ENCODE data around the gene PTGER2.

Gene PTGER2

GRCh38 chr14:52313903-52314594 lies at the start of gene PTGER2:
TSS of gene PTGER2 (plus strand) at chr14:52314312. CDS start at chr14:52314549, 237 bp downstream.
- Histone ChIP-seq H3K4me1 (ENCODE audit: control insufficient read depth in 1 of 2, insufficient read depth in 2 of 2, low read length in 2 of 2) (peaks cover 20 to 29% of the 10 kb centered on the region in 2 donors), H3K9me3 (ENCODE audit: control insufficient read depth in 1 of 2, low read length in 2 of 2) (no peaks in the 10 kb centered on the region), H3K27ac (ENCODE audit: low read depth, low read length) (peak within 1 kb of the TSS; percentile 79), H3K36me3 (ENCODE audit: control insufficient read depth in 1 of 2, insufficient read depth in 2 of 2, low read length in 2 of 2) (no peaks in the 10 kb centered on the region), H3K9ac (ENCODE audit: low read depth in 1 of 2, low read length in 2 of 2) (peak within 1 kb of the TSS; percentile 73 to 84), H3K4me3 (ENCODE audit: low read depth in 1 of 2, low read length in 2 of 2) (peak within 1 kb of the TSS; percentile 81 to 82), H3K27me3 (ENCODE audit: control insufficient read depth in 1 of 2, insufficient read depth in 2 of 2, low read length in 2 of 2) (peaks cover 11 to 15% of the 10 kb centered on the region in 2 donors)

GRCh38 chr14:52265253-52265652 lies 48.9 kb upstream of the PTGER2 start:
- Histone ChIP-seq H3K9ac (ENCODE audit: low read depth in 1 of 2, low read length in 2 of 2) (no peak overlapping the region), H3K27ac (ENCODE audit: low read depth, low read length) (no peak overlapping the region), H3K27me3 (ENCODE audit: control insufficient read depth in 1 of 2, insufficient read depth in 2 of 2, low read length in 2 of 2) (peaks cover 13 to 23% of the 10 kb centered on the region in 2 donors), H3K4me1 (ENCODE audit: control insufficient read depth in 1 of 2, insufficient read depth in 2 of 2, low read length in 2 of 2) (peaks cover 0 to 21% of the 10 kb centered on the region in 2 donors), H3K36me3 (ENCODE audit: control insufficient read depth in 1 of 2, insufficient read depth in 2 of 2, low read length in 2 of 2) (no peaks in the 10 kb centered on the region), H3K9me3 (ENCODE audit: control insufficient read depth in 1 of 2, low read length in 2 of 2) (no peaks in the 10 kb centered on the region), H3K4me3 (ENCODE audit: low read depth in 1 of 2, low read length in 2 of 2) (no peak overlapping the region)

- H3K4me3 ChIP-seq (ENCODE audit: low read depth in 1 of 2, low read length in 2 of 2): no peak overlapping the region
- H3K9ac ChIP-seq (ENCODE audit: low read depth in 1 of 2, low read length in 2 of 2): no peak overlapping the region
- no peak overlapping the region for H3K27ac ChIP-seq (ENCODE audit: low read depth, low read length)
- H3K36me3 ChIP-seq (ENCODE audit: control insufficient read depth in 1 of 2, insufficient read depth in 2 of 2, low read length in 2 of 2): no peaks in the 10 kb centered on the region
- no peaks in the 10 kb centered on the region for H3K9me3 ChIP-seq (ENCODE audit: control insufficient read depth in 1 of 2, low read length in 2 of 2)
- H3K4me1 ChIP-seq (ENCODE audit: control insufficient read depth in 1 of 2, insufficient read depth in 2 of 2, low read length in 2 of 2): peaks cover 0 to 21% of the 10 kb centered on the region in 2 donors
- H3K27me3 ChIP-seq (ENCODE audit: control insufficient read depth in 1 of 2, insufficient read depth in 2 of 2, low read length in 2 of 2): peaks cover 13 to 23% of the 10 kb centered on the region in 2 donors
These were observed 47.9 kb upstream of the PTGER2 start for GRCh38 chr14:52266179-52266578.

GRCh38 chr14:52266782-52267181 lies 47.3 kb upstream of the PTGER2 start:
- Histone ChIP-seq H3K27me3 (ENCODE audit: control insufficient read depth in 1 of 2, insufficient read depth in 2 of 2, low read length in 2 of 2) (peaks cover 13 to 23% of the 10 kb centered on the region in 2 donors), H3K27ac (ENCODE audit: low read depth, low read length) (no peak overlapping the region), H3K9ac (ENCODE audit: low read depth in 1 of 2, low read length in 2 of 2) (no peak overlapping the region), H3K9me3 (ENCODE audit: control insufficient read depth in 1 of 2, low read length in 2 of 2) (no peaks in the 10 kb centered on the region), H3K4me3 (ENCODE audit: low read depth in 1 of 2, low read length in 2 of 2) (no peak overlapping the region), H3K4me1 (ENCODE audit: control insufficient read depth in 1 of 2, insufficient read depth in 2 of 2, low read length in 2 of 2) (peaks cover 0 to 21% of the 10 kb centered on the region in 2 donors), H3K36me3 (ENCODE audit: control insufficient read depth in 1 of 2, insufficient read depth in 2 of 2, low read length in 2 of 2) (no peaks in the 10 kb centered on the region)

GRCh38 chr14:52267501-52268278 lies 46.4 kb upstream of the PTGER2 start, which contains the start of gene PTGDR:
TSS of gene PTGDR (plus strand) at chr14:52267698. CDS start at chr14:52267815, 117 bp downstream.
- Histone ChIP-seq H3K9ac (ENCODE audit: low read depth in 1 of 2, low read length in 2 of 2) (no peak within 1 kb of the TSS), H3K27ac (ENCODE audit: low read depth, low read length) (no peak within 1 kb of the TSS), H3K4me3 (ENCODE audit: low read depth in 1 of 2, low read length in 2 of 2) (peak within 1 kb of the TSS; percentile 59 to 65)

GRCh38 chr14:52268279-52269061 lies 45.6 kb upstream of the PTGER2 start:
- no peak overlapping the region for H3K27ac ChIP-seq (ENCODE audit: low read depth, low read length)
- no peak overlapping the region for H3K9ac ChIP-seq (ENCODE audit: low read depth in 1 of 2, low read length in 2 of 2)
- H3K9me3 ChIP-seq (ENCODE audit: control insufficient read depth in 1 of 2, low read length in 2 of 2): no peaks in the 10 kb centered on the region
- H3K4me1 ChIP-seq (ENCODE audit: control insufficient read depth in 1 of 2, insufficient read depth in 2 of 2, low read length in 2 of 2): peaks cover 0 to 21% of the 10 kb centered on the region in 2 donors
- H3K27me3 ChIP-seq (ENCODE audit: control insufficient read depth in 1 of 2, insufficient read depth in 2 of 2, low read length in 2 of 2): peaks cover 13 to 23% of the 10 kb centered on the region in 2 donors
- H3K4me3 ChIP-seq (ENCODE audit: low read depth in 1 of 2, low read length in 2 of 2): peak overlapping the region; percentile 59 to 65
- no peaks in the 10 kb centered on the region for H3K36me3 ChIP-seq (ENCODE audit: control insufficient read depth in 1 of 2, insufficient read depth in 2 of 2, low read length in 2 of 2)

More at GRCh38 chr14:52267501-52268278, 46.4 kb upstream of the PTGER2 start, which contains the start of gene PTGDR:
- Histone ChIP-seq H3K4me1 (ENCODE audit: control insufficient read depth in 1 of 2, insufficient read depth in 2 of 2, low read length in 2 of 2) (peaks cover 0 to 21% of the 10 kb centered on the region in 2 donors), H3K36me3 (ENCODE audit: control insufficient read depth in 1 of 2, insufficient read depth in 2 of 2, low read length in 2 of 2) (no peaks in the 10 kb centered on the region), H3K27me3 (ENCODE audit: control insufficient read depth in 1 of 2, insufficient read depth in 2 of 2, low read length in 2 of 2) (peaks cover 13 to 23% of the 10 kb centered on the region in 2 donors), H3K9me3 (ENCODE audit: control insufficient read depth in 1 of 2, low read length in 2 of 2) (no peaks in the 10 kb centered on the region)

GRCh38 chr14:52269100-52269499 lies 45.0 kb upstream of the PTGER2 start:
- peak overlapping the region; percentile 59 to 65 for H3K4me3 ChIP-seq (ENCODE audit: low read depth in 1 of 2, low read length in 2 of 2)
- H3K27ac ChIP-seq (ENCODE audit: low read depth, low read length): no peak overlapping the region

GRCh38 chr14:52269982-52270381 lies 44.1 kb upstream of the PTGER2 start:
- Histone ChIP-seq H3K27me3 (ENCODE audit: control insufficient read depth in 1 of 2, insufficient read depth in 2 of 2, low read length in 2 of 2) (peaks cover 13 to 23% of the 10 kb centered on the region in 2 donors), H3K4me3 (ENCODE audit: low read depth in 1 of 2, low read length in 2 of 2) (no peak overlapping the region), H3K36me3 (ENCODE audit: control insufficient read depth in 1 of 2, insufficient read depth in 2 of 2, low read length in 2 of 2) (no peaks in the 10 kb centered on the region), H3K9ac (ENCODE audit: low read depth in 1 of 2, low read length in 2 of 2) (no peak overlapping the region), H3K9me3 (ENCODE audit: control insufficient read depth in 1 of 2, low read length in 2 of 2) (no peaks in the 10 kb centered on the region), H3K27ac (ENCODE audit: low read depth, low read length) (no peak overlapping the region), H3K4me1 (ENCODE audit: control insufficient read depth in 1 of 2, insufficient read depth in 2 of 2, low read length in 2 of 2) (peaks cover 0 to 21% of the 10 kb centered on the region in 2 donors)

More at GRCh38 chr14:52269100-52269499, 45.0 kb upstream of the PTGER2 start:
- Histone ChIP-seq H3K27me3 (ENCODE audit: control insufficient read depth in 1 of 2, insufficient read depth in 2 of 2, low read length in 2 of 2) (peaks cover 13 to 23% of the 10 kb centered on the region in 2 donors), H3K36me3 (ENCODE audit: control insufficient read depth in 1 of 2, insufficient read depth in 2 of 2, low read length in 2 of 2) (no peaks in the 10 kb centered on the region), H3K4me1 (ENCODE audit: control insufficient read depth in 1 of 2, insufficient read depth in 2 of 2, low read length in 2 of 2) (peaks cover 0 to 21% of the 10 kb centered on the region in 2 donors), H3K9ac (ENCODE audit: low read depth in 1 of 2, low read length in 2 of 2) (no peak overlapping the region), H3K9me3 (ENCODE audit: control insufficient read depth in 1 of 2, low read length in 2 of 2) (no peaks in the 10 kb centered on the region)

GRCh38 chr14:52271538-52271937 lies 42.6 kb upstream of the PTGER2 start:
- H3K4me1 ChIP-seq (ENCODE audit: control insufficient read depth in 1 of 2, insufficient read depth in 2 of 2, low read length in 2 of 2): peaks cover 0 to 14% of the 10 kb centered on the region in 2 donors
- H3K9me3 ChIP-seq (ENCODE audit: control insufficient read depth in 1 of 2, low read length in 2 of 2): no peaks in the 10 kb centered on the region
- no peak overlapping the region for H3K9ac ChIP-seq (ENCODE audit: low read depth in 1 of 2, low read length in 2 of 2)
- H3K4me3 ChIP-seq (ENCODE audit: low read depth in 1 of 2, low read length in 2 of 2): no peak overlapping the region
- peaks cover 13 to 23% of the 10 kb centered on the region in 2 donors for H3K27me3 ChIP-seq (ENCODE audit: control insufficient read depth in 1 of 2, insufficient read depth in 2 of 2, low read length in 2 of 2)
- no peak overlapping the region for H3K27ac ChIP-seq (ENCODE audit: low read depth, low read length)
- H3K36me3 ChIP-seq (ENCODE audit: control insufficient read depth in 1 of 2, insufficient read depth in 2 of 2, low read length in 2 of 2): no peaks in the 10 kb centered on the region

All from duodenal mucosa (tissue), 2 donors.